HepG2 (cell line): ENCODE data around the gene LZTS2. TPM values are rescaled to one million over a fixed set of nuclear protein-coding genes. Genes with fewer than 3 reads are reported as not detected.

Source experiments
- AKAP8 ChIP-seq: sonication (generic); formaldehyde crosslinking; IDR thresholded peaks from 2 replicates; pipeline ENCODE4 v1.5.1; 2020; ENCODE audit warnings: mild to moderate bottlenecking, missing genetic modification reagents
- ATM ChIP-seq: fragments of 450-650 bp; IDR thresholded peaks from 2 replicates; pipeline ENCODE4 v1.7.1; 2017; ENCODE audit warnings: mild to moderate bottlenecking, borderline replicate concordance
- BATF2 ChIP-seq: sonication (generic); formaldehyde crosslinking; IDR thresholded peaks from 2 replicates; pipeline ENCODE4 v1.8.0; 2022; ENCODE audit warnings: mild to moderate bottlenecking, missing genetic modification reagents, moderate library complexity
- BHLHE40 ChIP-seq: IDR thresholded peaks from 2 replicates; pipeline ENCODE4 v1.6.1; 2011; ENCODE audit warnings: low read length, improper control_type of control experiment
- ISX ChIP-seq: sonication (generic); formaldehyde crosslinking; conservative IDR thresholded peaks from 2 replicates; pipeline ENCODE4 v1.5.0; 2020; ENCODE audit warnings: missing genetic modification reagents
- KLF9 ChIP-seq: IDR thresholded peaks from 2 replicates; pipeline ENCODE4 v1.6.1; 2016; ENCODE audit warnings: low read depth
- PREB ChIP-seq: sonication (generic); formaldehyde crosslinking; IDR thresholded peaks from 2 replicates; pipeline ENCODE4 v1.4.0; 2020; ENCODE audit warnings: missing genetic modification reagents
- ZNF562 ChIP-seq: sonication (generic); formaldehyde crosslinking; IDR thresholded peaks from 2 replicates; pipeline ENCODE4 v1.8.0; 2022; ENCODE audit warnings: missing genetic modification reagents, borderline replicate concordance
- ZNF572 ChIP-seq: sonication (generic); formaldehyde crosslinking; IDR thresholded peaks from 2 replicates; pipeline ENCODE4 v1.5.1; 2020; ENCODE audit warnings: mild to moderate bottlenecking, missing genetic modification reagents
- ZNF609 ChIP-seq: sonication (generic); formaldehyde crosslinking; IDR thresholded peaks from 2 replicates; pipeline ENCODE4 v1.4.0; 2020; ENCODE audit warnings: mild to moderate bottlenecking, missing genetic modification reagents, borderline replicate concordance
- ZNF687 ChIP-seq: sonication (generic); formaldehyde crosslinking; IDR thresholded peaks from 2 replicates; pipeline ENCODE4 v1.5.1; 2020; ENCODE audit warnings: mild to moderate bottlenecking, missing genetic modification reagents, moderate library complexity
- ZNF737 ChIP-seq: sonication (generic); formaldehyde crosslinking; IDR thresholded peaks from 2 replicates; pipeline ENCODE4 v1.5.0; 2020; ENCODE audit warnings: missing genetic modification reagents, mild to moderate bottlenecking, borderline replicate concordance
- ZNF746 ChIP-seq: sonication (generic); formaldehyde crosslinking; IDR thresholded peaks from 2 replicates; pipeline ENCODE4 v1.8.0; 2022; ENCODE audit warnings: mild to moderate bottlenecking, missing genetic modification reagents
- ZNF770 ChIP-seq: sonication (generic); formaldehyde crosslinking; IDR thresholded peaks from 2 replicates; pipeline ENCODE4 v1.5.0; 2020; ENCODE audit warnings: mild to moderate bottlenecking, missing genetic modification reagents
- ZNF780A ChIP-seq: sonication (generic); formaldehyde crosslinking; IDR thresholded peaks from 2 replicates; pipeline ENCODE4 v1.8.0; 2022; ENCODE audit warnings: mild to moderate bottlenecking, missing genetic modification reagents, moderate library complexity
- ZSCAN22 ChIP-seq: sonication (generic); formaldehyde crosslinking; IDR thresholded peaks from 2 replicates; pipeline ENCODE4 v1.4.0; 2020; ENCODE audit warnings: mild to moderate bottlenecking, missing genetic modification reagents
- polyA plus RNA-seq, 8 experiments: library from polyadenylated mRNA; depleted of rRNA in 3 of 8; stranded (reverse) in 7 of 8; unstranded in 1 of 8; fragments of >200 nt; fragmentation: Illumina TruSeq in 4 of 8; extraction: Trizol in 4 of 8; gene quantifications; 2 replicates each; pipeline versions ENCODE4 v1.2.1 to v1.2.3, GENCODE V29; 2011 to 2016; ENCODE audit warnings: low read depth in 4 of 8, missing spikeins in 1 of 8, mixed read lengths in 1 of 8; ENCODE audit not compliant: insufficient read depth in 1 of 8
- total RNA-seq, 5 experiments: library from RNA; depleted of rRNA; stranded (reverse); fragments of >200 nt; fragmentation: Illumina TruSeq; extraction: Trizol; gene quantifications; 2 replicates each; pipeline ENCODE4 v1.2.3, GENCODE V29; 2016; ENCODE audit warnings: low read depth in 1 of 5

LZTS2 gene
- total and polyA plus RNA-seq, 2 of the 13 experiments (the other 11 are each of a cell fraction or from before 2014, with no cell fraction given): 43.6 to 65.6 TPM

- peak; percentile 54 for TF ChIP-seq ZNF609 (CRISPR knock-in tag)
- peak; percentile 78 for TF ChIP-seq ZNF687 (CRISPR knock-in tag)
- TF ChIP-seq PREB (CRISPR knock-in tag): no peak
- no peak for TF ChIP-seq ZNF572 (CRISPR knock-in tag)
- TF ChIP-seq KLF9 (CRISPR knock-in tag): no peak
- TF ChIP-seq BATF2 (CRISPR knock-in tag): peak; percentile 84; the same call in 1 of the 2 replicates
- TF ChIP-seq ZNF770 (CRISPR knock-in tag): peak; percentile 59
- TF ChIP-seq BHLHE40: no peak
- no peak for TF ChIP-seq ZNF562 (CRISPR knock-in tag)
- no peak for TF ChIP-seq ZNF737 (CRISPR knock-in tag)
- TF ChIP-seq ZNF780A: peak; percentile 81; the same call in 1 of the 2 replicates
- peak; percentile 99 for TF ChIP-seq AKAP8 (CRISPR knock-in tag)
- TF ChIP-seq ISX (CRISPR knock-in tag): 0 out of 2 replicates have a peak, but pooled peaks have one; percentile 38
- no peak for TF ChIP-seq ATM
- no peak for TF ChIP-seq ZNF746 (CRISPR knock-in tag)
- no peak for TF ChIP-seq ZSCAN22
Observed at GRCh38 chr10:100998991-100999741, 442 bp upstream of the LZTS2 start (continued).
